HG02763 (cell line): ENCODE results near the gene FMO1.
A peak's percentile ranks its signal among the peaks of the same experiment; 100 is the strongest.
"Not testable (repeated sequence)": the region's sequence is repeated elsewhere in the genome, so short reads cannot be mapped to it uniquely, and the experiment has no call there.

Experiments
- ATAC-seq: cut with Tn5 transposase; IDR thresholded peaks from one replicate; pipeline ENCODE4 v1.9.1; 2021; ENCODE audit warnings: mild to moderate bottlenecking, moderate library complexity; ENCODE audit not compliant: unreplicated experiment

Gene FMO1

GRCh38 chr1:171277534-171277933, 29.2 kb downstream of the FMO1 start:
- no peak for ATAC-seq

- ATAC-seq, result no peak
Measured at GRCh38 chr1:171279234-171279633, 30.9 kb downstream of the FMO1 start.

- no peak for ATAC-seq
Measured at GRCh38 chr1:171279678-171280077, 31.4 kb downstream of the FMO1 start.

GRCh38 chr1:171280599-171280998, 32.3 kb downstream of the FMO1 start:
- no peak for ATAC-seq

GRCh38 chr1:171286032-171286705, 37.9 kb downstream of the FMO1 start:
- ATAC-seq, result no peak

- no peak for ATAC-seq
Measured at GRCh38 chr1:171290621-171291020, 42.3 kb downstream of the FMO1 start.

- ATAC-seq, result no peak
Measured at GRCh38 chr1:171292799-171293198, 44.5 kb downstream of the FMO1 start.

- ATAC-seq, result not testable (repeated sequence)
Measured at GRCh38 chr1:171295383-171295782, 47.1 kb downstream of the FMO1 start.

- ATAC-seq, result no peak
Measured at GRCh38 chr1:171295821-171296220, 47.5 kb downstream of the FMO1 start.

- no peak for ATAC-seq
Measured at GRCh38 chr1:171296897-171297296, 48.6 kb downstream of the FMO1 start.

- no peak for ATAC-seq
Measured at GRCh38 chr1:171298696-171299095, 50.4 kb downstream of the FMO1 start.

- ATAC-seq, result no peak
Measured at GRCh38 chr1:171299342-171299741, 51.0 kb downstream of the FMO1 start.

- ATAC-seq, result no peak
Measured at GRCh38 chr1:171300401-171300800, 52.1 kb downstream of the FMO1 start.

- ATAC-seq, result no peak
Measured at GRCh38 chr1:171310661-171311087, 62.4 kb downstream of the FMO1 start.

- ATAC-seq, result no peak
Measured at GRCh38 chr1:171311771-171312558, 63.7 kb downstream of the FMO1 start.

GRCh38 chr1:171313319-171313834, 65.1 kb downstream of the FMO1 start:
- peak; percentile 57 for ATAC-seq

- ATAC-seq, result peak; percentile 100
Measured at GRCh38 chr1:171313835-171314320, 65.6 kb downstream of the FMO1 start, which contains the start of gene FMO4. Gene FMO4, plus strand, starts transcription at chr1:171314183. Its CDS starts 5,643 bp downstream, at chr1:171319826.

GRCh38 chr1:171329251-171329650, 81.0 kb downstream of the FMO1 start:
- ATAC-seq, result no peak

GRCh38 chr1:171334024-171334640, 85.8 kb downstream of the FMO1 start:
- no peak for ATAC-seq
